HEK293 (cell line): ENCODE results near the gene RAB9A.

Source experiments
- AEBP2 ChIP-seq: fragments of 450-650 bp; formaldehyde crosslinking; IDR thresholded peaks from 2 replicates; pipeline ENCODE4 v1.5.1; 2016; ENCODE audit warnings: missing biosample characterization, missing genetic modification characterization, borderline replicate concordance
- BCL11A ChIP-seq: fragments of 450-650 bp; formaldehyde crosslinking; IDR thresholded peaks from 2 replicates; pipeline ENCODE4 v1.5.1; 2016; ENCODE audit warnings: low read depth, missing biosample characterization, missing genetic modification characterization
- GLIS1 ChIP-seq: fragments of 450-650 bp; formaldehyde crosslinking; IDR thresholded peaks from 2 replicates; pipeline ENCODE4 v1.5.1; 2016; ENCODE audit warnings: missing biosample characterization, missing genetic modification characterization
- GLIS2 ChIP-seq: fragments of 450-650 bp; formaldehyde crosslinking; IDR thresholded peaks from 2 replicates; pipeline ENCODE4 v1.5.1; 2016; ENCODE audit warnings: missing biosample characterization, missing genetic modification characterization
- HOXD13 ChIP-seq: sonication (generic); formaldehyde crosslinking; IDR thresholded peaks from 2 replicates; pipeline ENCODE4 v1.8.0; 2022; ENCODE audit warnings: missing genetic modification reagents, borderline replicate concordance
- MZF1 ChIP-seq: fragments of 450-650 bp; formaldehyde crosslinking; IDR thresholded peaks from 2 replicates; pipeline ENCODE4 v1.5.1; 2017; ENCODE audit warnings: missing biosample characterization, missing genetic modification characterization, borderline replicate concordance
- REST ChIP-seq: fragments of 450-650 bp; formaldehyde crosslinking; IDR thresholded peaks from 2 replicates; pipeline ENCODE4 v1.5.1; 2016; ENCODE audit warnings: missing biosample characterization, missing genetic modification characterization
- ZBTB21 ChIP-seq: fragments of 450-650 bp; formaldehyde crosslinking; IDR thresholded peaks from 2 replicates; pipeline ENCODE4 v1.5.1; 2017; ENCODE audit warnings: missing biosample characterization, missing genetic modification characterization
- ZBTB48 ChIP-seq: fragments of 450-650 bp; formaldehyde crosslinking; IDR thresholded peaks from 2 replicates; pipeline ENCODE4 v1.5.1; 2016; ENCODE audit warnings: missing biosample characterization, missing genetic modification characterization
- ZBTB8A ChIP-seq: fragments of 450-650 bp; formaldehyde crosslinking; IDR thresholded peaks from 2 replicates; pipeline ENCODE4 v1.5.1; 2016; ENCODE audit warnings: missing biosample characterization, missing genetic modification characterization
- ZIC2 ChIP-seq: fragments of 450-650 bp; formaldehyde crosslinking; IDR thresholded peaks from 2 replicates; pipeline ENCODE4 v1.5.1; 2016; ENCODE audit warnings: missing biosample characterization, missing genetic modification characterization
- ZNF148 ChIP-seq: fragments of 450-650 bp; formaldehyde crosslinking; IDR thresholded peaks from 2 replicates; pipeline ENCODE4 v1.5.0; 2017; ENCODE audit warnings: missing biosample characterization, missing genetic modification characterization, borderline replicate concordance
- ZNF2 ChIP-seq: fragments of 450-650 bp; formaldehyde crosslinking; IDR thresholded peaks from 2 replicates; pipeline ENCODE4 v1.5.1; 2016; ENCODE audit warnings: missing biosample characterization, missing genetic modification characterization
- ZNF239 ChIP-seq: fragments of 450-650 bp; formaldehyde crosslinking; IDR thresholded peaks from 2 replicates; pipeline ENCODE4 v1.5.1; 2016; ENCODE audit warnings: missing biosample characterization, missing genetic modification characterization
- ZNF280D ChIP-seq: fragments of 450-650 bp; formaldehyde crosslinking; IDR thresholded peaks from 2 replicates; pipeline ENCODE4 v1.5.1; 2016; ENCODE audit warnings: missing biosample characterization, missing genetic modification characterization
- ZNF311 ChIP-seq: fragments of 450-650 bp; formaldehyde crosslinking; IDR thresholded peaks from 2 replicates; pipeline ENCODE4 v1.5.1; 2017; ENCODE audit warnings: missing biosample characterization, missing genetic modification characterization, borderline replicate concordance
- ZNF341 ChIP-seq: fragments of 450-650 bp; formaldehyde crosslinking; IDR thresholded peaks from 2 replicates; pipeline ENCODE4; 2016; ENCODE audit warnings: low read depth, missing biosample characterization, missing genetic modification characterization
- ZNF37A ChIP-seq: fragments of 450-650 bp; IDR thresholded peaks from 2 replicates; pipeline ENCODE4 v1.5.1; 2018; ENCODE audit warnings: missing biosample characterization, missing genetic modification characterization
- ZNF394 ChIP-seq: fragments of 450-650 bp; formaldehyde crosslinking; IDR thresholded peaks from 2 replicates; pipeline ENCODE4 v1.5.1; 2016; ENCODE audit warnings: missing biosample characterization, missing genetic modification characterization, mild to moderate bottlenecking, moderate library complexity, borderline replicate concordance
- ZNF416 ChIP-seq: fragments of 450-650 bp; formaldehyde crosslinking; IDR thresholded peaks from 2 replicates; pipeline ENCODE4 v1.5.1; 2016; ENCODE audit warnings: missing biosample characterization, missing genetic modification characterization
- ZNF426 ChIP-seq: fragments of 450-650 bp; formaldehyde crosslinking; IDR thresholded peaks from 2 replicates; pipeline ENCODE4 v1.5.1; 2017; ENCODE audit warnings: missing biosample characterization, missing genetic modification characterization, mild to moderate bottlenecking, inconsistent platforms, moderate library complexity
- ZNF513 ChIP-seq: fragments of 450-650 bp; IDR thresholded peaks from 2 replicates; pipeline ENCODE4 v1.5.1; 2018; ENCODE audit warnings: missing biosample characterization, missing genetic modification characterization
- ZNF529 ChIP-seq: fragments of 450-650 bp; formaldehyde crosslinking; IDR thresholded peaks from 2 replicates; pipeline ENCODE4 v1.5.1; 2017; ENCODE audit warnings: missing genetic modification characterization, missing biosample characterization; ENCODE audit not compliant: insufficient replicate concordance
- ZNF549 ChIP-seq: fragments of 450-650 bp; IDR thresholded peaks from 2 replicates; pipeline ENCODE4 v1.5.1; 2018; ENCODE audit warnings: missing biosample characterization, missing genetic modification characterization, mild to moderate bottlenecking, inconsistent platforms, moderate library complexity
- ZNF596 ChIP-seq: fragments of 450-650 bp; IDR thresholded peaks from 2 replicates; pipeline ENCODE4 v1.5.0; 2018; ENCODE audit warnings: missing biosample characterization, mild to moderate bottlenecking, missing genetic modification characterization, moderate library complexity
- ZNF610 ChIP-seq: fragments of 450-650 bp; formaldehyde crosslinking; IDR thresholded peaks from 2 replicates; pipeline ENCODE4 v1.5.1; 2016; ENCODE audit warnings: missing biosample characterization, missing genetic modification characterization, borderline replicate concordance
- ZNF658 ChIP-seq: fragments of 450-650 bp; formaldehyde crosslinking; IDR thresholded peaks from 2 replicates; pipeline ENCODE4; 2016; ENCODE audit warnings: missing biosample characterization, missing genetic modification characterization
- ZNF785 ChIP-seq: fragments of 450-650 bp; formaldehyde crosslinking; IDR thresholded peaks from 2 replicates; pipeline ENCODE4 v1.5.1; 2016; ENCODE audit warnings: missing biosample characterization, missing genetic modification characterization
- ZNF843 ChIP-seq: fragments of 450-650 bp; formaldehyde crosslinking; IDR thresholded peaks from 2 replicates; pipeline ENCODE4 v1.5.1; 2016; ENCODE audit warnings: missing biosample characterization, missing genetic modification characterization

The RAB9A gene

GRCh38 chrX:13647709-13648212, 41.2 kb upstream of the RAB9A start (continued):
- TF ChIP-seq ZBTB21 = peak; percentile 73
- no peak for TF ChIP-seq ZBTB48
- TF ChIP-seq ZNF785 (tag by site-specific recombination) = no peak
- peak; percentile 41; the same call in 1 of the 2 replicates for TF ChIP-seq ZNF2 (tag by site-specific recombination)
- peak; percentile 82; the same call in 1 of the 2 replicates for TF ChIP-seq ZNF148 (tag by site-specific recombination)
- peak; percentile 46; the same call in 1 of the 2 replicates for TF ChIP-seq ZNF843 (tag by site-specific recombination)
- TF ChIP-seq ZNF37A = peak; percentile 83
- no peak for TF ChIP-seq ZNF341
- no peak for TF ChIP-seq ZNF658 (tag by site-specific recombination)
- TF ChIP-seq ZNF610 (tag by site-specific recombination) = no peak
- TF ChIP-seq ZNF549 (tag by site-specific recombination) = peak; percentile 63; the same call in 1 of the 2 replicates
- TF ChIP-seq BCL11A (tag by site-specific recombination) = no peak
- TF ChIP-seq ZNF596 (tag by site-specific recombination) = no peak
- peak; percentile 41 for TF ChIP-seq ZNF529 (tag by site-specific recombination)
- peak; percentile 24; the same call in 1 of the 2 replicates for TF ChIP-seq GLIS2 (tag by site-specific recombination)
- no peak for TF ChIP-seq ZNF513
- TF ChIP-seq MZF1 (tag by site-specific recombination) = no peak
- no peak for TF ChIP-seq AEBP2 (tag by site-specific recombination)
- no peak for TF ChIP-seq HOXD13 (CRISPR knock-in tag)
- TF ChIP-seq ZIC2 = no peak; the same call in 1 of the 2 replicates
- TF ChIP-seq GLIS1 (tag by site-specific recombination) = peak; percentile 76
- TF ChIP-seq ZNF239 (tag by site-specific recombination) = no peak
- no peak for TF ChIP-seq ZBTB8A (tag by site-specific recombination)
- TF ChIP-seq REST (tag by site-specific recombination) = 0 out of 2 replicates have a peak, but pooled peaks have one; percentile 13
- TF ChIP-seq ZNF426 (tag by site-specific recombination) = no peak
- no peak for TF ChIP-seq ZNF311
- no peak for TF ChIP-seq ZNF280D (tag by site-specific recombination)
- no peak for TF ChIP-seq ZNF416 (tag by site-specific recombination)
- peak; percentile 43; the same call in 1 of the 2 replicates for TF ChIP-seq ZNF394
